A673 (cell line): ENCODE results near the gene RRAGA. TPM values are rescaled to one million over a fixed set of nuclear protein-coding genes. Genes with fewer than 3 reads are reported as not detected.
"Not testable (repeated sequence)": the region's sequence is repeated elsewhere in the genome, so short reads cannot be mapped to it uniquely, and the experiment has no call there.

Source experiments
- BruUV-seq: library from RNA; stranded (reverse); fragments of 400-500 nt; replicated peaks from 2 replicates; lab custom pipeline; 2021; lab: Mats Ljungman, UMichigan
- CTCF ChIA-PET: fragments of 300-600 bp; sonication (Branson Sonifier 250); formaldehyde crosslinking; loops from one replicate; lab custom pipeline; 2022; ENCODE audit warnings: antibody characterized with exemption; lab: Charles Lee
- POLR2A ChIA-PET: fragments of 300-600 bp; sonication (Branson Sonifier 250); formaldehyde crosslinking; loops from one replicate; lab custom pipeline; 2022; ENCODE audit warnings: antibody characterized with exemption; ENCODE audit not compliant: low non-redundant PET; lab: Charles Lee
- DNase-seq: peaks from one replicate; pipeline ENCODE4 v3.0.0-alpha.2; 2015; ENCODE audit warnings: low spot score
- H3K27ac ChIP-seq: fragments of 200-600 bp; sonication (generic); 2 replicates; pipeline ENCODE4 v1.5.1; 2016; ENCODE audit warnings: mixed run types, low read depth, mild to moderate bottlenecking, mixed read lengths, antibody characterized with exemption, low read length; ENCODE audit not compliant: poor library complexity, severe bottlenecking
- H3K27me3 ChIP-seq: fragments of 200-600 bp; sonication (generic); replicated peaks from 2 replicates; pipeline ENCODE4 v1.6.1; 2017; ENCODE audit warnings: mixed run types, low read depth, mild to moderate bottlenecking, mixed read lengths, antibody characterized with exemption, low read length; ENCODE audit not compliant: insufficient read depth, poor library complexity
- H3K36me3 ChIP-seq: fragments of 200-600 bp; sonication (generic); 2 replicates; pipeline ENCODE4 v1.6.1; 2016; ENCODE audit warnings: mixed run types, mild to moderate bottlenecking, mixed read lengths, antibody characterized with exemption, low read length; ENCODE audit not compliant: insufficient read depth, poor library complexity, severe bottlenecking
- H3K4me1 ChIP-seq: fragments of 200-600 bp; sonication (generic); 2 replicates; pipeline ENCODE4 v1.6.1; 2017; ENCODE audit warnings: mixed run types, mild to moderate bottlenecking, mixed read lengths, antibody characterized with exemption, low read length; ENCODE audit not compliant: insufficient read depth, poor library complexity, severe bottlenecking
- H3K4me3 ChIP-seq: fragments of 200-600 bp; sonication (generic); 2 replicates; pipeline ENCODE4 v1.5.1; 2016; ENCODE audit warnings: low read depth, mixed run types, mild to moderate bottlenecking, mixed read lengths, low read length; ENCODE audit not compliant: poor library complexity, severe bottlenecking
- H3K9me3 ChIP-seq: fragments of 200-600 bp; sonication (generic); 2 replicates; pipeline ENCODE4 v1.6.1; 2016; ENCODE audit warnings: mixed run types, low read depth, mild to moderate bottlenecking, mixed read lengths, antibody characterized with exemption, low read length; ENCODE audit not compliant: poor library complexity, severe bottlenecking
- CTCF ChIP-seq: fragments of 300-800, 200-600 bp; sonication (generic); conservative IDR thresholded peaks from 2 replicates; pipeline ENCODE4 v1.5.1; 2017; ENCODE audit warnings: low read depth, mild to moderate bottlenecking, antibody characterized with exemption, low read length, moderate library complexity, mixed read lengths
- EZH2 ChIP-seq: fragments of 200-600 bp; sonication (generic); IDR thresholded peaks from 2 replicates; pipeline ENCODE4 v1.6.1; 2017; ENCODE audit warnings: borderline replicate concordance, low read depth, mild to moderate bottlenecking, mixed read lengths, antibody characterized with exemption, low read length; ENCODE audit not compliant: poor library complexity, severe bottlenecking
- intact Hi-C: fragments of 100-400 bp; cut with micrococcal nuclease; formaldehyde crosslinking; loops from one replicate; pipeline ENCODE4 v1.10.0; 2022; ENCODE audit not compliant: unreplicated experiment
- total RNA-seq: library from RNA; stranded (reverse); gene quantifications from 2 replicates; pipeline ENCODE4 v1.2.3, GENCODE V29; 2021

The RRAGA gene
- total RNA-seq, 1 experiment from 2014 or later, result 33.0 TPM

GRCh38 chr9:19087106-19088000 is 38.1 kb downstream of the RRAGA start:
- Histone ChIP-seq H3K9me3 (no peaks in the 10 kb centered on the region), H3K4me1 (no peaks in the 10 kb centered on the region), H3K27ac (no peak overlapping the region), H3K27me3 (no peaks in the 10 kb centered on the region), H3K4me3 (no peak overlapping the region), H3K36me3 (peaks cover 38% of the 10 kb centered on the region)
- ChIA-PET CTCF (no interaction called here), POLR2A (interaction anchor here (0.6 kb wide), 1 partner anchor 18 kb away, joined by 4 read pairs; no protein-coding TSS in a partner anchor)
- TF ChIP-seq CTCF, result no peak
- TF ChIP-seq EZH2, result no peak
- DNase-seq, result no peak
- BruUV-seq, result no TSS peak
- intact Hi-C loops, result loop anchor here (5.0 kb wide), 1 partner anchor 85 kb away; no protein-coding TSS in a partner anchor

GRCh38 chr9:19097431-19097830 is 48.2 kb downstream of the RRAGA start:
- CTCF ChIA-PET, result interaction anchor here (0.7 kb wide), 1 partner anchor 40 kb away, joined by 3 read pairs; no protein-coding TSS in a partner anchor
- H3K4me3 ChIP-seq, POLR2A ChIA-PET, H3K4me1 ChIP-seq, intact Hi-C loops, BruUV-seq, H3K27me3 ChIP-seq, H3K27ac ChIP-seq, DNase-seq, H3K9me3 ChIP-seq: not testable (repeated sequence)
- H3K36me3 ChIP-seq, result peaks cover 27% of the 10 kb centered on the region

Other genes with a start within 250 kb of the RRAGA start
- gene SAXO1, start 16.2 kb upstream of the RRAGA start, total RNA-seq, result not detected in 2 replicates
- 22.1 and 26.1 TPM in 2 replicates for gene HAUS6, start 53.5 kb downstream of the RRAGA start, total RNA-seq
- gene PLIN2, start 78.1 kb downstream of the RRAGA start, total RNA-seq, result 0.46 and 0.77 TPM in 2 replicates
- 12.8 and 13.9 TPM in 2 replicates for gene DENND4C, start 181.3 kb downstream of the RRAGA start, total RNA-seq